H9 (cell line): ENCODE results near the gene PEAK3. TPM values are rescaled to one million over a fixed set of nuclear protein-coding genes. Genes with fewer than 3 reads are reported as not detected.

Source experiments
- DNase-seq: peaks from one replicate; pipeline ENCODE4 v3.0.0-alpha.2; 2017
- H2AFZ ChIP-seq: one replicate; pipeline ENCODE4 v1.6.1; 2013; ENCODE audit warnings: mild to moderate bottlenecking, low read length, control low read depth, moderate library complexity
- H2AK5ac ChIP-seq: 2 replicates; pipeline ENCODE4 v1.6.1; 2013; ENCODE audit warnings: low read length, control low read depth, mixed read lengths; ENCODE audit not compliant: insufficient read length
- H2BK120ac ChIP-seq: one replicate; pipeline ENCODE4 v1.6.1; 2013; ENCODE audit warnings: low read depth, mild to moderate bottlenecking, low read length, control low read depth, inconsistent platforms; ENCODE audit not compliant: poor library complexity, severe bottlenecking
- H2BK12ac ChIP-seq: 2 replicates; pipeline ENCODE4 v1.6.1; 2013; ENCODE audit warnings: low read length, control low read depth, mixed read lengths, low read depth; ENCODE audit not compliant: insufficient read length
- H2BK15ac ChIP-seq: 2 replicates; pipeline ENCODE4 v1.6.1; 2013; ENCODE audit warnings: low read depth, low read length, control low read depth
- H2BK20ac ChIP-seq: one replicate; pipeline ENCODE4 v1.6.1; 2013; ENCODE audit warnings: low read depth, mild to moderate bottlenecking, low read length, control low read depth, inconsistent platforms; ENCODE audit not compliant: poor library complexity, severe bottlenecking
- H2BK5ac ChIP-seq: 2 replicates; pipeline ENCODE4 v1.6.1; 2013; ENCODE audit warnings: low read length, control low read depth, mixed read lengths; ENCODE audit not compliant: insufficient read length
- H3K14ac ChIP-seq: 2 replicates; pipeline ENCODE4 v1.6.1; 2013; ENCODE audit warnings: low read length, control low read depth; ENCODE audit not compliant: insufficient read depth
- H3K18ac ChIP-seq: 2 replicates; pipeline ENCODE4 v1.6.1; 2013; ENCODE audit warnings: low read depth, mild to moderate bottlenecking, mixed read lengths, low read length, control low read depth; ENCODE audit not compliant: insufficient read length
- H3K23ac ChIP-seq: 2 replicates; pipeline ENCODE4 v1.6.1; 2013; ENCODE audit warnings: low read length, control low read depth, mixed read lengths, low read depth; ENCODE audit not compliant: insufficient read length
- H3K23me2 ChIP-seq: 2 replicates; pipeline ENCODE4 v1.6.1; 2013; ENCODE audit warnings: low read depth, mild to moderate bottlenecking, mixed read lengths, low read length, control low read depth; ENCODE audit not compliant: insufficient read length, poor library complexity, severe bottlenecking
- H3K27ac ChIP-seq: 2 replicates; pipeline ENCODE4 v1.5.1; 2013; ENCODE audit warnings: low read length, control low read depth, mixed read lengths, low read depth; ENCODE audit not compliant: insufficient read length
- H3K27me3 ChIP-seq: 2 replicates; pipeline ENCODE4 v1.6.1; 2013; ENCODE audit warnings: low read length, control low read depth, inconsistent platforms; ENCODE audit not compliant: insufficient read depth
- H3K4ac ChIP-seq: 2 replicates; pipeline ENCODE4 v1.6.1; 2013; ENCODE audit warnings: low read depth, mild to moderate bottlenecking, control low read depth, inconsistent platforms, low read length, moderate library complexity
- H3K4me1 ChIP-seq: 2 replicates; pipeline ENCODE4 v1.6.1; 2013; ENCODE audit warnings: low read length, control low read depth, inconsistent platforms; ENCODE audit not compliant: insufficient read depth
- H3K4me2 ChIP-seq: 2 replicates; pipeline ENCODE4 v1.6.1; 2013; ENCODE audit warnings: low read length, control low read depth, mixed read lengths; ENCODE audit not compliant: insufficient read length, insufficient read depth
- H3K56ac ChIP-seq: 2 replicates; pipeline ENCODE4 v1.6.1; 2013; ENCODE audit warnings: low read depth, mild to moderate bottlenecking, mixed read lengths, low read length, control low read depth; ENCODE audit not compliant: insufficient read length
- H3K79me1 ChIP-seq: 2 replicates; pipeline ENCODE4 v1.6.1; 2013; ENCODE audit warnings: low read depth, mild to moderate bottlenecking, moderate library complexity, low read length, control low read depth, inconsistent platforms; ENCODE audit not compliant: insufficient read depth, poor library complexity, severe bottlenecking
- H3K79me2 ChIP-seq: 2 replicates; pipeline ENCODE4 v1.6.1; 2013; ENCODE audit warnings: low read length, control low read depth, inconsistent platforms; ENCODE audit not compliant: insufficient read depth
- H3K9ac ChIP-seq: 2 replicates; pipeline ENCODE4 v1.6.1; 2013; ENCODE audit warnings: low read length, control low read depth, mixed read lengths; ENCODE audit not compliant: insufficient read length; ENCODE audit errors: extremely low read depth
- H3K9me3 ChIP-seq: one replicate; pipeline ENCODE4 v1.6.1; 2013; ENCODE audit warnings: low read depth, low read length, inconsistent platforms; ENCODE audit not compliant: control insufficient read depth
- H3T11ph ChIP-seq: one replicate; pipeline ENCODE4 v1.6.1; 2013; ENCODE audit warnings: mild to moderate bottlenecking, low read length, control low read depth, inconsistent platforms
- H4K20me1 ChIP-seq: one replicate; pipeline ENCODE4 v1.6.1; 2013; ENCODE audit not compliant: control insufficient read depth, insufficient read length, insufficient read depth
- H4K5ac ChIP-seq: 2 replicates; pipeline ENCODE4 v1.6.1; 2013; ENCODE audit warnings: low read depth, mild to moderate bottlenecking, mixed read lengths, low read length, control low read depth; ENCODE audit not compliant: insufficient read length
- H4K8ac ChIP-seq: replicated peaks from 2 replicates; pipeline ENCODE4 v1.6.1; 2013; ENCODE audit warnings: low read length, control low read depth, mixed read lengths, low read depth; ENCODE audit not compliant: insufficient read length
- H4K91ac ChIP-seq: 2 replicates; pipeline ENCODE4 v1.6.1; 2013; ENCODE audit warnings: low read depth, mild to moderate bottlenecking, moderate library complexity, mixed read lengths, low read length, control low read depth; ENCODE audit not compliant: insufficient read length
- H3K27ac Mint-ChIP-seq, 3 experiments: 2 replicates in 2 of 3; 3 replicates in 1 of 3; pipeline ENCODE4 v1.8.0; 2020 to 2021; ENCODE audit warnings: mixed read lengths in 3 of 3, mild to moderate bottlenecking in 1 of 3, moderate library complexity in 1 of 3
- H3K27me3 Mint-ChIP-seq: 2 replicates; pipeline ENCODE4 v1.8.0; 2021; ENCODE audit warnings: low read depth, mild to moderate bottlenecking, moderate library complexity, mixed read lengths
- H3K36me3 Mint-ChIP-seq, 3 experiments: 2 replicates in 2 of 3; 3 replicates in 1 of 3; pipeline ENCODE4 v1.8.0; 2020 to 2021; ENCODE audit warnings: low read depth in 3 of 3, mixed read lengths in 3 of 3; ENCODE audit not compliant: insufficient read depth in 1 of 3
- H3K4me1 Mint-ChIP-seq, 2 experiments: 2 replicates each; pipeline ENCODE4 v1.8.0; 2020; ENCODE audit warnings: mixed read lengths in 2 of 2
- H3K4me3 Mint-ChIP-seq, 2 experiments: 2 replicates in 1 of 2; 3 replicates in 1 of 2; pipeline ENCODE4 v1.8.0; 2020 to 2021; ENCODE audit warnings: mild to moderate bottlenecking in 2 of 2, mixed read lengths in 2 of 2, moderate library complexity in 1 of 2
- H3K9me3 Mint-ChIP-seq, 2 experiments: 2 replicates in 1 of 2; 3 replicates in 1 of 2; pipeline ENCODE4 v1.8.0; 2020; ENCODE audit warnings: mild to moderate bottlenecking in 2 of 2, mixed read lengths in 2 of 2, moderate library complexity in 1 of 2
- CTCF ChIP-seq: fragments of 200-600 bp; sonication (generic); conservative IDR thresholded peaks from 3 replicates; pipeline ENCODE4 v1.8.0; 2021; ENCODE audit warnings: antibody characterized with exemption, mild to moderate bottlenecking
- WGBS: extraction: QIAGEN DNeasy Blood & Tissue Kit; methylation state at CpG from one replicate; pipeline ENCODE4 v1.1.7; 2013; ENCODE audit warnings: missing lambda C conversion rate, low lambda C conversion rate, mixed read lengths; ENCODE audit not compliant: insufficient read length; ENCODE audit errors: extremely low coverage; 5-methylcytosine and 5-hydroxymethylcytosine counted together
- total RNA-seq: library from RNA; stranded (reverse); gene quantifications from 2 replicates; pipeline ENCODE4 v1.2.1, GENCODE V29; 2021

The PEAK3 gene
- total RNA-seq, 1 experiment from 2014 or later: not detected

- Histone ChIP-seq H3T11ph (no peak overlapping the region), H2BK15ac (no peak overlapping the region), H3K27me3 (no peaks in the 10 kb centered on the region), H4K8ac (no peak overlapping the region), H2AFZ (no peak overlapping the region), H3K9ac (no peak overlapping the region), H4K91ac (no peak overlapping the region), H3K18ac (no peak overlapping the region), H3K27ac (no peak overlapping the region), H3K9me3 (no peaks in the 10 kb centered on the region), H4K5ac (no peak overlapping the region), H3K4me2 (no peak overlapping the region), H3K79me1 (no peaks in the 10 kb centered on the region), H3K14ac (no peak overlapping the region), H2BK12ac (no peak overlapping the region), H4K20me1 (no peaks in the 10 kb centered on the region), H3K4me1 (no peaks in the 10 kb centered on the region), H3K4ac (no peak overlapping the region), H2AK5ac (no peak overlapping the region), H3K56ac (no peak overlapping the region), H2BK120ac (no peak overlapping the region), H2BK20ac (no peak overlapping the region), H3K79me2 (no peaks in the 10 kb centered on the region), H2BK5ac (no peak overlapping the region), H3K23ac (no peak overlapping the region), H3K23me2 (no peaks in the 10 kb centered on the region)
- Mint-ChIP-seq H3K4me3 (peak overlapping the region in 1 of 2 experiments; percentile 9; a peak in 1 of 5 replicates), H3K9me3 (peaks cover 0 to 9% of the 10 kb centered on the region in 2 experiments; a peak in 3 of 5 replicates), H3K27me3 (peaks cover 30% of the 10 kb centered on the region), H3K4me1 (peaks cover 10 to 21% of the 10 kb centered on the region in 2 experiments), H3K36me3 (peaks cover 0 to 5% (median 0%) of the 10 kb centered on the region in 3 experiments; a peak in 2 of 7 replicates), H3K27ac (no peak overlapping the region)
- TF ChIP-seq CTCF: no peak
- DNase-seq: no peak
- no CpG with 5 or more reads among the region's 13 CpGs for WGBS
These were observed 35.3 kb upstream of the PEAK3 start for GRCh38 chr19:2317300-2317699.
